ENCODE results near the gene OAT.

The OAT gene

GRCh38 chr10:124366825-124367224, 51.9 kb downstream of the OAT start:
- no peaks in the 10 kb centered on the region for H3K27me3 ChIP-seq (ENCODE audit: insufficient read depth, low read length, poor library complexity, severe bottlenecking)

GRCh38 chr10:124366343-124366742, 52.4 kb downstream of the OAT start:
- no peaks in the 10 kb centered on the region for H3F3A ChIP-seq (ENCODE audit: low read depth)
- peaks cover 14% of the 10 kb centered on the region for H3K4me1 ChIP-seq (ENCODE audit: insufficient read depth, low read length, poor library complexity, severe bottlenecking)
- TF ChIP-seq CTCF (conservative IDR thresholded peaks at IDR 0.05; ENCODE audit: low read length) (no peak), EZH2phosphoT487 (IDR thresholded peaks at IDR 0.05; ENCODE audit: borderline replicate concordance) (no peak)
- no peaks in the 10 kb centered on the region for H3K36me3 ChIP-seq (ENCODE audit: insufficient read depth, low read length)
- H3K4me3 ChIP-seq (ENCODE audit: low read length, poor library complexity, severe bottlenecking), result no peak overlapping the region
- no peak overlapping the region for H2AFZ ChIP-seq (ENCODE audit: low read length)
- H3K9me2 ChIP-seq (replicated peaks; ENCODE audit: low read depth, low read length), result no peaks in the 10 kb centered on the region
- no peaks in the 10 kb centered on the region for H3K27me3 ChIP-seq (ENCODE audit: insufficient read depth, low read length, poor library complexity, severe bottlenecking)
- no peaks in the 10 kb centered on the region for H3K9me3 ChIP-seq (ENCODE audit: insufficient read depth, low read depth, low read length)
- H3K4me2 ChIP-seq (ENCODE audit: low read depth, low read length, poor library complexity, severe bottlenecking), result peak overlapping the region; percentile 64
- no peaks in the 10 kb centered on the region for H3K79me2 ChIP-seq (ENCODE audit: insufficient read depth, low read length)
- H4K20me1 ChIP-seq (ENCODE audit: insufficient read depth, low read length, poor library complexity, severe bottlenecking), result no peaks in the 10 kb centered on the region
- H3K9ac ChIP-seq (ENCODE audit: low read depth, low read length, poor library complexity, severe bottlenecking), result peak overlapping the region; percentile 50

More at GRCh38 chr10:124366825-124367224, 51.9 kb downstream of the OAT start:
- peak overlapping the region; percentile 64 for H3K4me2 ChIP-seq (ENCODE audit: low read depth, low read length, poor library complexity, severe bottlenecking)
- H3K79me2 ChIP-seq (ENCODE audit: insufficient read depth, low read length), result no peaks in the 10 kb centered on the region
- no peaks in the 10 kb centered on the region for H3K9me2 ChIP-seq (replicated peaks; ENCODE audit: low read depth, low read length)
- TF ChIP-seq CTCF (conservative IDR thresholded peaks at IDR 0.05; ENCODE audit: low read length) (no peak), EZH2phosphoT487 (IDR thresholded peaks at IDR 0.05; ENCODE audit: borderline replicate concordance) (no peak)
- no peak overlapping the region for H3K4me3 ChIP-seq (ENCODE audit: low read length, poor library complexity, severe bottlenecking)
- H3K4me1 ChIP-seq (ENCODE audit: insufficient read depth, low read length, poor library complexity, severe bottlenecking), result peaks cover 14% of the 10 kb centered on the region
- no peaks in the 10 kb centered on the region for H4K20me1 ChIP-seq (ENCODE audit: insufficient read depth, low read length, poor library complexity, severe bottlenecking)
- H3K9ac ChIP-seq (ENCODE audit: low read depth, low read length, poor library complexity, severe bottlenecking), result peak overlapping the region; percentile 50
- 0 out of 2 replicates have a peak overlapping the region, but pooled peaks have one; percentile 38 for H2AFZ ChIP-seq (ENCODE audit: low read length)
- H3F3A ChIP-seq (ENCODE audit: low read depth), result no peaks in the 10 kb centered on the region
- H3K9me3 ChIP-seq (ENCODE audit: insufficient read depth, low read depth, low read length), result no peaks in the 10 kb centered on the region
- H3K36me3 ChIP-seq (ENCODE audit: insufficient read depth, low read length), result no peaks in the 10 kb centered on the region

DNA sequence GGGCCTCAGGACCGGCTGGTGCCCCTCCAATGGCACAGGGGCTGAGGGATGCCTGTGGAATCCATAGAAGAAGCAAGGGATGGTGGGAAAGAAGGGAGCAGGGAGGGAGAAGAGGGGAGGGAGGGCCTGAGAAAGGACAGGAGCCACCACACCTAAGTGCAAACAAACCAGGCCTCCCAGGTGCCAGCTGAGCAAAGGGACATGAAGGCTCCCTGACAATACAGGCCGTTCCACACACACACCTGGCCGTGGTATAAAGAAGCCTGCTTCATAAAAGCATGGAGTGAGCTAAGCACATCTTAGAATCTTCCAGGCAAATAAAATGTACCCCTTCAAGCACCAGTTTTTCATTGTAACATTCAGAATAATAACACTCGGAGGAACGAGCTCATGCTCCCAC, 54.0 kb downstream of the OAT start:
- H3F3A ChIP-seq (ENCODE audit: low read depth), result no peaks in the 10 kb centered on the region
- TF ChIP-seq EZH2phosphoT487 (IDR thresholded peaks at IDR 0.05; ENCODE audit: borderline replicate concordance), result no peak
- TF ChIP-seq CTCF (conservative IDR thresholded peaks at IDR 0.05; ENCODE audit: low read length), result no peak
- H3K4me1 ChIP-seq (ENCODE audit: insufficient read depth, low read length, poor library complexity, severe bottlenecking), result peaks cover 14% of the 10 kb centered on the region
- H3K9me2 ChIP-seq (replicated peaks; ENCODE audit: low read depth, low read length), result no peaks in the 10 kb centered on the region
- H3K4me2 ChIP-seq (ENCODE audit: low read depth, low read length, poor library complexity, severe bottlenecking), result no peak overlapping the region
- H3K9me3 ChIP-seq (ENCODE audit: insufficient read depth, low read depth, low read length), result no peaks in the 10 kb centered on the region; the same call in 1 of the 2 replicates
- H3K36me3 ChIP-seq (ENCODE audit: insufficient read depth, low read length), result no peaks in the 10 kb centered on the region
- H3K27me3 ChIP-seq (ENCODE audit: insufficient read depth, low read length, poor library complexity, severe bottlenecking), result no peaks in the 10 kb centered on the region
- no peaks in the 10 kb centered on the region for H3K79me2 ChIP-seq (ENCODE audit: insufficient read depth, low read length)
- H3K4me3 ChIP-seq (ENCODE audit: low read length, poor library complexity, severe bottlenecking), result no peak overlapping the region
- no peaks in the 10 kb centered on the region for H4K20me1 ChIP-seq (ENCODE audit: insufficient read depth, low read length, poor library complexity, severe bottlenecking)
- no peak overlapping the region for H3K9ac ChIP-seq (ENCODE audit: low read depth, low read length, poor library complexity, severe bottlenecking)
- no peak overlapping the region for H2AFZ ChIP-seq (ENCODE audit: low read length)

All from Loucy (cell line).